Left ventricle myocardium superior (tissue), 1 donor: ENCODE measurements around the gene TEX261. TPM values are rescaled to one million over a fixed set of nuclear protein-coding genes. Genes with fewer than 3 reads are reported as not detected.

Experiments used
- ATAC-seq: fragments of 200-7000 bp; cut with Tn5 transposase; one replicate; pipeline ENCODE4 v1.9.1; 2020; ENCODE audit warnings: mild to moderate bottlenecking, moderate library complexity
- DNase-seq: peaks from one replicate; pipeline ENCODE4 v3.0.0-alpha.2; 2020
- intact Hi-C: fragments of 100-400 bp; cut with micrococcal nuclease; formaldehyde crosslinking; loops from one replicate; pipeline ENCODE4 v1.11.0; 2022
- total RNA-seq: library from RNA; stranded (reverse); fragmentation: NEBNext Ultra II Directional; extraction: Animal tissue kit (Norgen Biotek cat#: 25700); gene quantifications from one replicate; pipeline ENCODE4 v1.2.1, GENCODE V29; 2021
- donor health status: DM: no; HTN: yes; CAD: no; lungs with severe emphysema.

The TEX261 gene
- total RNA-seq, 1 donor from 2014 or later, result 50.4 TPM

GRCh38 chr2:70962885-70963878 lies 31.5 kb downstream of the TEX261 start:
- ATAC-seq (no peak), DNase-seq (no peak)
- intact Hi-C loops, result no loop called here

GRCh38 chr2:70962211-70962884 lies 32.3 kb downstream of the TEX261 start:
- DNase-seq, result no peak
- intact Hi-C loops, result no loop called here
- no peak for ATAC-seq

- ATAC-seq, result no peak
- DNase-seq, result no peak
- intact Hi-C loops, result no loop called here
Observed at GRCh38 chr2:70961648-70961994, 33.1 kb downstream of the TEX261 start.

- ATAC-seq (no peak), DNase-seq (no peak)
Observed at GRCh38 chr2:70960833-70961647, 33.6 kb downstream of the TEX261 start.

GRCh38 chr2:70959851-70960832 lies 34.5 kb downstream of the TEX261 start:
- intact Hi-C loops, result no loop called here
- DNase-seq (no peak), ATAC-seq (no peak)

More at GRCh38 chr2:70960833-70961647, 33.6 kb downstream of the TEX261 start:
- intact Hi-C loops, result no loop called here

GRCh38 chr2:70959271-70959761 lies 35.4 kb downstream of the TEX261 start:
- DNase-seq (no peak), ATAC-seq (no peak)
- intact Hi-C loops, result no loop called here

GRCh38 chr2:70958759-70959158 lies 35.9 kb downstream of the TEX261 start:
- ATAC-seq (no peak), DNase-seq (no peak)
- intact Hi-C loops, result no loop called here

- DNase-seq (no peak), ATAC-seq (no peak)
- intact Hi-C loops, result no loop called here
Observed at GRCh38 chr2:70957798-70958197, 36.9 kb downstream of the TEX261 start.

- no peak for ATAC-seq
- DNase-seq, result no peak
- intact Hi-C loops, result no loop called here
Observed at GRCh38 chr2:70956141-70956540, 38.5 kb downstream of the TEX261 start.

- DNase-seq (no peak), ATAC-seq (no peak)
- intact Hi-C loops, result no loop called here
Observed at GRCh38 chr2:70954886-70955285, 39.8 kb downstream of the TEX261 start.

- no peak for ATAC-seq
- intact Hi-C loops, result loop anchor here (5.0 kb wide), 1 partner anchor 77 kb away; no protein-coding TSS in a partner anchor
Observed at GRCh38 chr2:70949086-70949485, 45.6 kb downstream of the TEX261 start.

GRCh38 chr2:70948337-70949003 lies 46.2 kb downstream of the TEX261 start:
- DNase-seq (peak; percentile 81), ATAC-seq (peak; percentile 96)
- intact Hi-C loops, result loop anchor here (5.0 kb wide), 1 partner anchor 76 kb away; no protein-coding TSS in a partner anchor

More at GRCh38 chr2:70949086-70949485, 45.6 kb downstream of the TEX261 start:
- no peak for DNase-seq

- intact Hi-C loops, result loop anchor here (5.0 kb wide), 1 partner anchor 75 kb away; no protein-coding TSS in a partner anchor
- ATAC-seq (peak; percentile 11), DNase-seq (no peak)
Observed at GRCh38 chr2:70947556-70948184, 47.0 kb downstream of the TEX261 start.

GRCh38 chr2:70946832-70947442 lies 47.7 kb downstream of the TEX261 start:
- intact Hi-C loops, result loop anchor here (5.0 kb wide), 1 partner anchor 75 kb away; no protein-coding TSS in a partner anchor
- ATAC-seq (peak; percentile 40), DNase-seq (no peak)

- ATAC-seq, result no peak
- DNase-seq, result no peak
- intact Hi-C loops, result no loop called here
Observed at GRCh38 chr2:70944111-70944690, 50.5 kb downstream of the TEX261 start.

GRCh38 chr2:70943205-70943871 lies 51.3 kb downstream of the TEX261 start:
- no peak for ATAC-seq
- DNase-seq, result no peak
- intact Hi-C loops, result no loop called here
